Measurements from ENCODE around the gene POU2F3. TPM values are rescaled to one million over a fixed set of nuclear protein-coding genes. Genes with fewer than 3 reads are reported as not detected.

POU2F3 gene
- total RNA-seq, 1 experiment from 2014 or later: 2.6 TPM

DNA sequence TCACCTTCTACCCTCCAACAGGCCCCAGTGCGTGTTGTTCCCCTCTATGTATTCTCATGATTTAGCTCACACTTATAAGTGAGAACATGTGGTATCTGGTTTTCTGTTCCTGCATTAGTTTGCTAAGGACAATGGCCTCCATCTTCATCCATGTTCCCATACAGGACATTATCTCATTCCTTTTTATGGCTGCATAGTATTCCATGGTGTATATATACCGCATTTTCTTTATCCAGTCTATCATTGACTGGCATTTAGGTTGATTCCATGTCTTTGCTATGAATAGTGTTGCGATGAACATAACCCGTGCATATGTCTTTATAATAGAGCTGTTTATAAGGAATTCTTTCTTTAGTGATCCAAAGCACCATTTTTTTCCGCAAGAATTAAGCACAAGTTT lies 56.6 kb downstream of the POU2F3 start:
- H3K9me3 Mint-ChIP-seq (ENCODE audit: low read depth, unreplicated experiment): no peaks in the 10 kb centered on the region
- no peaks in the 10 kb centered on the region for H3K36me3 Mint-ChIP-seq (ENCODE audit: insufficient read depth, unreplicated experiment)
- peaks cover 2% of the 10 kb centered on the region for H3K4me1 Mint-ChIP-seq (ENCODE audit: low read depth, unreplicated experiment)
- BruUV-seq (replicated peaks): no TSS peak
- intact Hi-C loops (cut with micrococcal nuclease; ENCODE audit: unreplicated experiment): no loop called here
- H3K27ac Mint-ChIP-seq (ENCODE audit: unreplicated experiment): no peak overlapping the region
- CTCF ChIA-PET: interaction anchor here (0.6 kb wide), 1 partner anchor 386 kb away, joined by 3 read pairs; no protein-coding TSS in a partner anchor
- H3K4me3 Mint-ChIP-seq (ENCODE audit: low read depth, unreplicated experiment): no peak overlapping the region
- H3K27me3 Mint-ChIP-seq (ENCODE audit: unreplicated experiment): peaks cover 34% of the 10 kb centered on the region
- DNase-seq: no peak
- TF ChIP-seq, protein P1, sequence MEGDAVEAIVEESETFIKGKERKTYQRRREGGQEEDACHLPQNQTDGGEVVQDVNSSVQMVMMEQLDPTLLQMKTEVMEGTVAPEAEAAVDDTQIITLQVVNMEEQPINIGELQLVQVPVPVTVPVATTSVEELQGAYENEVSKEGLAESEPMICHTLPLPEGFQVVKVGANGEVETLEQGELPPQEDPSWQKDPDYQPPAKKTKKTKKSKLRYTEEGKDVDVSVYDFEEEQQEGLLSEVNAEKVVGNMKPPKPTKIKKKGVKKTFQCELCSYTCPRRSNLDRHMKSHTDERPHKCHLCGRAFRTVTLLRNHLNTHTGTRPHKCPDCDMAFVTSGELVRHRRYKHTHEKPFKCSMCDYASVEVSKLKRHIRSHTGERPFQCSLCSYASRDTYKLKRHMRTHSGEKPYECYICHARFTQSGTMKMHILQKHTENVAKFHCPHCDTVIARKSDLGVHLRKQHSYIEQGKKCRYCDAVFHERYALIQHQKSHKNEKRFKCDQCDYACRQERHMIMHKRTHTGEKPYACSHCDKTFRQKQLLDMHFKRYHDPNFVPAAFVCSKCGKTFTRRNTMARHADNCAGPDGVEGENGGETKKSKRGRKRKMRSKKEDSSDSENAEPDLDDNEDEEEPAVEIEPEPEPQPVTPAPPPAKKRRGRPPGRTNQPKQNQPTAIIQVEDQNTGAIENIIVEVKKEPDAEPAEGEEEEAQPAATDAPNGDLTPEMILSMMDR (IDR thresholded peaks at IDR 0.05; ENCODE audit: unreplicated experiment): no peak

DNA sequence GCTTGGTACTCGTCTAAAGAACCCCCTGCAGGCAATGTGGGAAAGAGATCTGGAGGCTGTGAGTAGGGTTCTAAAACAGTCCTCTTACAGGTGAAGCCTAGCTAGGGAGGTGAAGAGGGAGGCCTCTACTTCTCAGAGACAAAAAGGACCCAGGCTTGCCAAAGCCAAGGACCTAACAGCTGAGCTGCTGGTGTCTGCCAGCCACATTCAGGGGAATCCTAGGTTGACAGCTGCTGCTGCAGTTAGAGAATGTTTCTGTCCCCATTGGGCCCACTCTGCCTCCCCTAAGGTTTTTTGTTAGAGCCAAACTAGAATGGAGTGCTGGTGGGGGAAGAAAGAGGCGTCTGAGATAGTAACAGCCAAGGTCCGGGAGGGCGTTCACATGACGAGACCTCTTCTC lies 58.5 kb downstream of the POU2F3 start:
- Mint-ChIP-seq H3K27me3 (ENCODE audit: unreplicated experiment) (peaks cover 24% of the 10 kb centered on the region), H3K4me3 (ENCODE audit: low read depth, unreplicated experiment) (no peak overlapping the region), H3K27ac (ENCODE audit: unreplicated experiment) (no peak overlapping the region), H3K4me1 (ENCODE audit: low read depth, unreplicated experiment) (peaks cover 19% of the 10 kb centered on the region), H3K9me3 (ENCODE audit: low read depth, unreplicated experiment) (no peaks in the 10 kb centered on the region), H3K36me3 (ENCODE audit: insufficient read depth, unreplicated experiment) (peaks cover 9% of the 10 kb centered on the region)
- BruUV-seq (replicated peaks): no TSS peak
- DNase-seq: no peak
- intact Hi-C loops (cut with micrococcal nuclease; ENCODE audit: unreplicated experiment): no loop called here
- TF ChIP-seq, protein P1 (IDR thresholded peaks at IDR 0.05; ENCODE audit: unreplicated experiment): no peak
- CTCF ChIA-PET: no interaction called here

DNA sequence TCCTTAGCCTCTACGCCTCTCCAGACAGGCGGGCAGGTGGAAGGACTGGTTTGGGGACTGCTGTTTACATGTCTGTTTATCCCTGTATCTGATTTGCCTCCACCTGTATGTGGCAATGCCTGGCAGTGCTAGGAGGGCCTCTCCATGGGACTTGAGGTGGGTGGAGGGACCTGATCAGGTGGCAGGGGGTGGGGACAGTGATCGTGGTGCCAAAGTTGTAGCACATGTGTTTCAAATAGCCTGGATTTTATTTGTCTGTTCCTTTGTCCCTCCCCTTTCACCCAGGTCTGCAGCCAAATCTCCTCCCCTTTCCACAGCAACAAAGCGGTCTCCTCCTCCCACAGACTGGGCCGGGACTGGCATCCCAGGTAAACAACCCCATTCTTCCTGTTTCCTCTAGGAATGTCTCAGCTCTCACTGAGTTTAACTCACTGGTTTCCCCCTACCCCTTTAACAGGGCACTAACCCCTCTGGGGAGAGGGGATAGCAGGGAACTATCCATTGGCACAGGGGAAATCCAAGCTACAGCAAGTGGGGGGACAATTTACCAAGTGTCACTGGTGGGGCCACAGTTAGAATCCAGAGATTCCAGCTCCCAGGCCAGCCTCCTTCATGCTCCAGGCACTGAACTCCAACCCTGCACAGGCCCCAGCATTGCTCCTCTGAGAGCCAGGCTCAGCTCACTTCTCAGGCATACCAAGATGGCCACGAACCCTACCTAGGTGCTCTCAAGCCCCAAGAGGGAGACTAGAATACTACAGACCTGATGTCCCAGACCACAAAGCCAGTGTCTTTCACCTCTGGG lies 62.3 kb downstream of the POU2F3 start:
- no TSS peak for BruUV-seq (replicated peaks)
- CTCF ChIA-PET: interaction anchor here (0.6 kb wide), 1 partner anchor 42 kb away, joined by 3 read pairs; no protein-coding TSS in a partner anchor
- TF ChIP-seq, protein P1 (IDR thresholded peaks at IDR 0.05; ENCODE audit: unreplicated experiment): no peak
- H3K4me3 Mint-ChIP-seq (ENCODE audit: low read depth, unreplicated experiment): peak overlapping the region; percentile 17
- peaks cover 54% of the 10 kb centered on the region for H3K4me1 Mint-ChIP-seq (ENCODE audit: low read depth, unreplicated experiment)
- peak overlapping the region; percentile 54 for H3K27ac Mint-ChIP-seq (ENCODE audit: unreplicated experiment)
- H3K9me3 Mint-ChIP-seq (ENCODE audit: low read depth, unreplicated experiment): no peaks in the 10 kb centered on the region
- DNase-seq: peak; percentile 65
- intact Hi-C loops (cut with micrococcal nuclease; ENCODE audit: unreplicated experiment): no loop called here
- H3K27me3 Mint-ChIP-seq (ENCODE audit: unreplicated experiment): no peaks in the 10 kb centered on the region
- peaks cover 21% of the 10 kb centered on the region for H3K36me3 Mint-ChIP-seq (ENCODE audit: insufficient read depth, unreplicated experiment)

DNA sequence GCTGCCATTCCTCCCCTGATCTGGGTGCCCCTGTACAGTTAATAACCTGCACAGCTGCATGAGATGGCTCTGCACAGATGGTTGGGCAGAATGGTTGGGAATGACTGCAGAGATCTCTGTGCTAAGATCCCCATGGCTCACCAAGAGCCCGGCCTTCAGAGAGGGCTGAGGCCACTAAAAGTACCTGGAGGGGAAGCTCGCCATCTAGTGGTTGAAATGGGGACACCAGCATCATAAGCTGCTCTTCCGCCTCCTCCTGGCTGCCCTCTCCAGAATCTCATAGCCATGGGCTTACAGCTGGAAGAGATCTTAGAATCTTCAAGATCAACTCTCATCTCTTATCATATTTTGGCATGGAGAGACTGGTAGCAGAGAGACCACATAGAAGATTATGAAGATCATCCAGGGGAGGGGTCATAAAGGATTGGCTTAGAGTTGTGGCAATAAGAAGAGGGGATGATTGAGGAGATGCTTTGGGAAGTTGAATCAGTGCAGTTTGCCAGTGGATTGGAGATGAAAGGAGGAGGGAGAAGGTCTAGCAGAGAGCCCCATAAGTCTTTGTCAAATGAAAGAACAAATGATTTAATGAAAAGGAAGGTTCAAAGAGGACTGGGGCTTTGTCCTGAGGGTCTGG lies 63.2 kb downstream of the POU2F3 start:
- Mint-ChIP-seq H3K4me3 (ENCODE audit: low read depth, unreplicated experiment) (no peak overlapping the region), H3K27ac (ENCODE audit: unreplicated experiment) (peak overlapping the region; percentile 86), H3K36me3 (ENCODE audit: insufficient read depth, unreplicated experiment) (peaks cover 21% of the 10 kb centered on the region), H3K27me3 (ENCODE audit: unreplicated experiment) (no peaks in the 10 kb centered on the region), H3K9me3 (ENCODE audit: low read depth, unreplicated experiment) (no peaks in the 10 kb centered on the region), H3K4me1 (ENCODE audit: low read depth, unreplicated experiment) (peaks cover 54% of the 10 kb centered on the region)
- peak; percentile 59 for DNase-seq
- intact Hi-C loops (cut with micrococcal nuclease; ENCODE audit: unreplicated experiment): no loop called here
- CTCF ChIA-PET: interaction anchor here (0.6 kb wide), 2 partner anchors 43 to 124 kb away, joined by 3 read pairs; no protein-coding TSS in a partner anchor
- BruUV-seq (replicated peaks): no TSS peak
- TF ChIP-seq, protein P1 (IDR thresholded peaks at IDR 0.05; ENCODE audit: unreplicated experiment): peak; percentile 72

All from Calu3 (cell line).